LNCAP (cell line): ENCODE results near the gene MICAL3.

ENCODE experiments used
- TF ChIP-seq, protein P1 (sequence below): fragments of 450-650 bp; IDR thresholded peaks from 2 replicates; pipeline ENCODE4 v1.5.1; 2017; ENCODE audit warnings: mild to moderate bottlenecking

Gene MICAL3

DNA sequence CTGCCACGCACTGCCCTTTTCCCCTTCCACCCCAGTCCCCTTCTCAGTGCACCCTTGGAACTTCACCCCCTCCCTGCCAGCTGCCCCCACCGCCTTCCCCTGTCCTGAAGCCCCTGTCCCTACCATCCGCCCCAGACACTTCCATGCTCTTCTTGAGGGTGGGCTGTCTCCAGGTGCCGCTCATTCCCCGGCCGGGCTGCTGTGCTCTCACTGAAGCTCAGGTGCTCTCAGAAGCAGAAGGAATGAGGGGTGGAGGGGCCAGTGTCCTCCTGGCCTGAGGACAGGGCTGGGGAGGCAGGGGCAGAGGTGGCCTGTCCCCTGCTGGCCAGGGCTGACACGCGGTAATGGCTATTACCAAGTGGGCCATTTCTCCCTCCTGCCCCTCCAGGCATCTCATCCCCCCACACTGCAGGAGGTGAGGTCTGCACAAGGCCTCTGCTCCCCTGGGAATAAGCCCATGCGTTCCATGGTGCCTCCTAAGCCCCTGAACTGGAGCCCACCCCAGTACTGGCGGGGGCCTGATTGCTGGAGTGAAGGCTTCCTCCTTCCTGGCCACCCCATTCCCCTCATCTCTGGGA lies 243.5 kb downstream of the MICAL3 start:
- TF ChIP-seq, protein P1, sequence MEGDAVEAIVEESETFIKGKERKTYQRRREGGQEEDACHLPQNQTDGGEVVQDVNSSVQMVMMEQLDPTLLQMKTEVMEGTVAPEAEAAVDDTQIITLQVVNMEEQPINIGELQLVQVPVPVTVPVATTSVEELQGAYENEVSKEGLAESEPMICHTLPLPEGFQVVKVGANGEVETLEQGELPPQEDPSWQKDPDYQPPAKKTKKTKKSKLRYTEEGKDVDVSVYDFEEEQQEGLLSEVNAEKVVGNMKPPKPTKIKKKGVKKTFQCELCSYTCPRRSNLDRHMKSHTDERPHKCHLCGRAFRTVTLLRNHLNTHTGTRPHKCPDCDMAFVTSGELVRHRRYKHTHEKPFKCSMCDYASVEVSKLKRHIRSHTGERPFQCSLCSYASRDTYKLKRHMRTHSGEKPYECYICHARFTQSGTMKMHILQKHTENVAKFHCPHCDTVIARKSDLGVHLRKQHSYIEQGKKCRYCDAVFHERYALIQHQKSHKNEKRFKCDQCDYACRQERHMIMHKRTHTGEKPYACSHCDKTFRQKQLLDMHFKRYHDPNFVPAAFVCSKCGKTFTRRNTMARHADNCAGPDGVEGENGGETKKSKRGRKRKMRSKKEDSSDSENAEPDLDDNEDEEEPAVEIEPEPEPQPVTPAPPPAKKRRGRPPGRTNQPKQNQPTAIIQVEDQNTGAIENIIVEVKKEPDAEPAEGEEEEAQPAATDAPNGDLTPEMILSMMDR: no peak

DNA sequence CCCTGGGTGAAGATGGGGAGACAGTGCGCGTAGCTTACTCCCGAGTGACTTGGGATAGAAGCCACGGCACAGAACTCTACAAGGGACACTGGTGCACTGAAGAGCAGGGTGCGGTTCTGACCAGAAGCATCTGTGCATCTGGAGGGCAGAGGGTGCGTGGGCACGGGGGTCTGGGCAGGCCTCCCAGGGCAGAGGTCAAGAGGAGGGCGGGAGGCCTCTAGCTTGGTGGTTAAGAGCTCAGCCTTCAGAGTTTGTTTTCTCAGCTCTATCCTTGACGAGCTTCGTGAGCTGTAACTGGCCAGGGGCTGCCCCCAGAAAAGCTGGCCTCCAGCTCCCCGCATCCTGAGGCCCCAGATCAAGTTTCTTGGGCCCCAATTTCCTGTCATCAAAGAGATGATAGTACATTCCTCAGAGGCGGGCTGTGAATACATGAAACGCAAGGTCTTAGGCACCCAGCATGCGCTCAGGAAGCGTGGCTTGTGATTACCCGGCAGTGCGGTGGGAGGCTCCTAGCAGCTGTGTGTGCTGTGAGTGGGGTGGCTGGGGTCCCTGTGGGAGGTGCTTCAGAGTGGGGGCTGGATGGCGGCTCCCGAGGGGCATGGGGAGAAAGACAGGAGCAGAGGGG lies 244.1 kb downstream of the MICAL3 start:
- TF ChIP-seq, protein P1: no peak

DNA sequence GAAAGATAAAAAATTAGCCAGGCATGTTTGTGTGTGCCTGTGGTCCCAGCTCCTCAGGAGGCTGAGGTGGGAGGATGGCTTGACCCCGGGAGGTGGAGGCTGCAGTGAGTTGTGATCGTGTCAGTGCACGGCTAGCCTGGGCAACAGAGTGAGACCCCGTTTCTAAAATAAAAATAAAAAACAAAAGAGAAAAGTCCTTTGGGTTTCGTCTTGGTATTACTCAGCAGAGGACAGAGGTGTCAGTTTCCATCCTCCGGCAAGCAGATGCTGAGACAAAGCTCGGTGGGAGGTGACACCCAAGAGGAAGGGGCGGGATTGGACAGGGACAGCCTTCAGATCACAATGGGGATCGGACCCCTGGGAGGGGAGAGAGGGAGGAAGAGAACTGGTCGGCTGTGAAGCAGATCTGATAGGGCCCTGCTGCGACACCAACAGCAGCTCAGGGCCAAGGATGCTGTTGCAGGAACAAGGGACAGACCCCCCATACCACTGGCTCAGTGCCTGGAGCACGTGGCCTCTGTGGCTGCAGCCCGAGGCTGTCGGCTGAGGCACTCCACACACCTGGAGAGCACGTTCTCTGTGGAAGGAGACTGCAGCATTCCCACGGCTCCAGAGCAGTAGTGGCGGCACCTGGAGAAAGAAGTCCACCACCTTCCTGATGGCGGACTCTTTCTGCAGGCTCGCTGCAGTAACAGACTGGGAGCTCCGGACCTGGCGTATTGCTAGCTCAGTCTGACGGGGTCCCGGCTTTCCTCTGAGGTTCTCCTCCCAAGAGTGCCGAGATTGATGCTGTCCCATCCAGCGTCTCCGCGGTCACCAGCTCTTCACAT lies 244.9 kb downstream of the MICAL3 start:
- TF ChIP-seq, protein P1: no peak

DNA sequence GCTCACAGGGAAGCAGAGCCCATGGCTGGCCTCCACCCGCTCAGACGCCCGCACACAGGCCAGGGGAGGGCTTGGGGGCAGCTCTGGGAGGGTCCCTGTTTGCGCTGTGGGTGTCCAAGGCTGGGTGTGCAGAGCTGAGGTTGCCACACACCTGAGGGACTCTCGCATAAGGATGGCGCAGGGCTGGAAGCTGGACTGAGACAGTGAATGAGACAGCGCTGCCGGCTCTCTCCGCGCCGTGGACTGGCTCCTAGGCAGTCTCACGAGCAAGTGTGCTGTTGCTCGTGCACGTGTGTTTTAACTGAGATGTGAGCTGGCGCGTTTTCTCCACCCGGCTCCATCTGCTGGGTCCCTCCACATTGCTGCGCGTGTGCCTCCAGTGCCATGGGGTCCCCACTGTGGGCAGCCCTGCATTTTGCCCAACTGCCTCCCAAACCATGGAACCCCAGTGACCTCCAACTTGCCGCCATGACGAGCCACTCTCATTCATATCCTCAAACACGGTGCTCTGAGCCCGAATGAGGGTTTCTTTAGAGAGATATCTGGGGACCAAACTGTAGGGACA lies 245.9 kb downstream of the MICAL3 start:
- TF ChIP-seq, protein P1: no peak

DNA sequence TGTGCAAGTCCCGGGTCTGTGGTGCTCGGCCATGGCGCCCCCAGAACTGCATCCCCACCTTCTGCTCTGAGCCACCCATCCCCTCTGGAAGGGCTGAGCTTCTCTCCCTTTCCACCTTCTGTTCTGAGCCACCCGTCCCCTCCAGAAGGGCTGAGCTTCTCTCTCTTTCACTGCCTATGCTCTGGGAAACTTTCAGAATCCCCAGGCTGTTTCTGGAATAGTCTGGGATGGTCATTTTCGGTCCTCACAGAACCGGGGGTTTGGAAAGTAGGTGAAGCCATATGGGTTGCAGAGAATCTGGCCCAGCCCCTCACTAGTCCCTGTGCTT lies 246.7 kb downstream of the MICAL3 start:
- TF ChIP-seq, protein P1: no peak

DNA sequence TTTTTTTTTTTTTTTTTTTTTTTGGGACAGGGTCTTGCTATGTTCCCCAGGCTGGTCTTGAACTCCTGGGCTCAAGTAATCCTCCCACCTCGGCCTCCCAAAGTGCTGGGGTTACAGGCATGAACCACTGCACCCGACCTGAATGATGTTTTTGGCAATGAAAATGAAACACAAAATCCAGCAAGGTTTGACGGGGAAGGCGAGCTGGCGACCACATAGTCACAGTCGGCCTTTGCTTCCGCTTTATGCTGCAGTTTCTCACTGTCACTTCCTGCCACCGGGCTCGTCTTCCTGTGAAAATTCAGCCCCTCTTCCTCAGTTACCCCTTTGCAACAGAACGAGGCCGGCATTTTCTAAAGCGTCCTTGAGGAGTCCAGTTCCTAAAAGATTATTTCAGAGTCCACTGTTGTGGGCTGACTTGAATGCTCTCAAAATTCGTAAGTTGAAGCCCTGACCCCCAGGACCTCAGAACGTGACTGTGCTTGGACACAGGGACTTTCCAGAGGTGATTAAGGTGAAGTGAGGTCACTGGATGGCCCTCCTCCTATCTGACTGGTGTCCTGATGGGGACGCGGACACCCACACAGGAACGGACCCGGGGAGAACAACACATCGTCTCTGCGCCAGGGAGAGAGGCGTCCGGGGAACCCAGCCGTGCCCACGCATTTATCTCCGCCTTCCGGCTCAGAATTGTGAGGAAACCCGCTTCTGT lies 247.2 kb downstream of the MICAL3 start:
- TF ChIP-seq, protein P1: no peak

DNA sequence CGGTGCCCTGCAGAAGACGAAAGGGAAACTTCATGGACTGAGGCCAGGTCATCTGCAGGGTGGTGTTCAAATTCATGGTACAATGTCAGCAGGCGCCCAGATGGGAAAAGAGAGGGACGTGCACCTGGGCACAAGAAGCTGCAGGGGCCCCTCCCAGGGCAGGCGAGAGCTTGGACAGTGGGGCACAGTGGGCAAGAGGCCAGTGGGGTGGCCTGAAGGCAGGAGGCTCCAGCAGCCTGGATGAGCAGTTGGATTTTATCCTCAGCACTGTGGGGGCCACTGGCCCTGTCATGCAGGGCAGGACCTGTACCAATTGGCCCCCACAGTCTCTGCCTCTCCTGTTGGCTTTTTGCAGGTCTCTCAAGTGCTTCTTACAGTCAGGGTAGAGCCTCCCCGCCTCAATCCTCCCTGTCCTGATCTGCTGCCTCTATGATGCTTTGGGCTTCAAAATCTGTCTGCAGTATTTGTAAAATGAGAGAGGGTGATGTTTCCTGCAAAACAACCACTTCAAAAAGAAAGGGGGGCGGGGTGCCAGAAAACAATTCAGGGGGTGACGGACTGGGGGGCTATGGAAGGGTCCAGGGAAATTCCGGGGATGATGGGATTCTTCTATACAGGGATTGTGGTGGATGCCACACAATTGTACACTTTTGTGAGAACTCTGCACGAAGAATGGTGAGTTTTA lies 248.4 kb downstream of the MICAL3 start:
- TF ChIP-seq, protein P1: no peak
